Neural crest cell (in vitro differentiated cells): ENCODE data around the gene ADH1B. TPM values are rescaled to one million over a fixed set of nuclear protein-coding genes. Genes with fewer than 3 reads are reported as not detected.

Experiments
- DNase-seq: peaks from one replicate; pipeline ENCODE4 v3.0.0; 2021; ENCODE audit warnings: low read depth, mixed read lengths, low spot score
- H3K27ac Mint-ChIP-seq: one replicate; pipeline ENCODE4 v1.8.0; 2021; ENCODE audit warnings: mild to moderate bottlenecking, mixed read lengths; ENCODE audit not compliant: unreplicated experiment
- H3K27me3 Mint-ChIP-seq: 2 replicates; pipeline ENCODE4 v1.8.0; 2021; ENCODE audit warnings: low read depth, mild to moderate bottlenecking, mixed read lengths
- H3K36me3 Mint-ChIP-seq: 2 replicates; pipeline ENCODE4 v1.8.0; 2021; ENCODE audit warnings: low read depth, mild to moderate bottlenecking, mixed read lengths
- H3K4me1 Mint-ChIP-seq: 2 replicates; pipeline ENCODE4 v1.8.0; 2021; ENCODE audit warnings: mixed read lengths
- H3K4me3 Mint-ChIP-seq: one replicate; pipeline ENCODE4 v1.8.0; 2021; ENCODE audit warnings: mild to moderate bottlenecking, mixed read lengths
- H3K9me3 Mint-ChIP-seq: 2 replicates; pipeline ENCODE4 v1.8.0; 2021; ENCODE audit warnings: mixed read lengths
- total RNA-seq: library from RNA; stranded (reverse); gene quantifications from 2 replicates; pipeline ENCODE4 v1.2.1, GENCODE V29; 2021
- TF ChIP-seq, protein P1 (sequence below): fragments of 200-600 bp; sonication (generic); conservative IDR thresholded peaks from 2 replicates; pipeline ENCODE4 v1.5.0; 2021; ENCODE audit warnings: antibody characterized with exemption, mild to moderate bottlenecking

ADH1B gene
- total RNA-seq, 1 donor from 2014 or later: not detected

DNA sequence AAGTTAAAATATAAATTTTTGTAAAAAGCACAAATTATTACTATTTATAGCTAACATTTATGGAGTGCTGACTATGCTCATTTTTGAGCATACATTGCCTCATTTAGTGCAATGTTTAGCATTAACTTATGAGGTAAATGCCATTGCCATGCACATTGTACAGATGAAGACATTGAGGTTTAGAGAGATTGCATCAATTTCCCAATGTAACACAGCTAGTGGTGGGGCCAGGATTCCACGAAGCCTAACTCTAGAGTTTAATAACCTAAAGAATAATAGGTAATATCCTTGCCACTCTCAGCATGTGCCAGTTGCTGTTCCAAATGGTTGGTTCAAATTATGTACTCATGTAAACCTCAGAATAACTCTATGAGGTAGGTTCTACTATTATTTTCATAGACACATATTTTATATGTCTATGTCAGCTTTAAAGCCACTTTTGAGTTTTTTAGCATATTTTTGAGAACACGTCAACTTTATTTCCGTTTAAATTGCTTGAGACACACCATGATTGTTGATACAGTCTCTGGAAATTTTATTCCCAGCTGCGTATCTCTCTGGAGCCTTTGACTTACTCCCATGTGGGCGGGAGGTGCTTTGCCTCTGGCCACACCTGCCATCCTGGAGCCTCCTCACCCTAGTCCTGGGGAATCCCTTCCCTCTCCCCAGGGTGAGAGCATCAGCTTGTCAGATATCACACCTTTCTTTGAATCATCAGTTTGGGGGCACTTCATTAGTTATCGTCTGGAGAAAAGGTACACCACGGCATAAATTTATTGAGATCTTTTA is 19.6 kb downstream of the ADH1B start:
- Mint-ChIP-seq H3K4me3 (no peak overlapping the region), H3K9me3 (peaks cover 18% of the 10 kb centered on the region), H3K27ac (peak overlapping the region; percentile 12), H3K27me3 (no peaks in the 10 kb centered on the region), H3K4me1 (no peaks in the 10 kb centered on the region), H3K36me3 (peaks cover 2% of the 10 kb centered on the region)
- TF ChIP-seq, protein P1, sequence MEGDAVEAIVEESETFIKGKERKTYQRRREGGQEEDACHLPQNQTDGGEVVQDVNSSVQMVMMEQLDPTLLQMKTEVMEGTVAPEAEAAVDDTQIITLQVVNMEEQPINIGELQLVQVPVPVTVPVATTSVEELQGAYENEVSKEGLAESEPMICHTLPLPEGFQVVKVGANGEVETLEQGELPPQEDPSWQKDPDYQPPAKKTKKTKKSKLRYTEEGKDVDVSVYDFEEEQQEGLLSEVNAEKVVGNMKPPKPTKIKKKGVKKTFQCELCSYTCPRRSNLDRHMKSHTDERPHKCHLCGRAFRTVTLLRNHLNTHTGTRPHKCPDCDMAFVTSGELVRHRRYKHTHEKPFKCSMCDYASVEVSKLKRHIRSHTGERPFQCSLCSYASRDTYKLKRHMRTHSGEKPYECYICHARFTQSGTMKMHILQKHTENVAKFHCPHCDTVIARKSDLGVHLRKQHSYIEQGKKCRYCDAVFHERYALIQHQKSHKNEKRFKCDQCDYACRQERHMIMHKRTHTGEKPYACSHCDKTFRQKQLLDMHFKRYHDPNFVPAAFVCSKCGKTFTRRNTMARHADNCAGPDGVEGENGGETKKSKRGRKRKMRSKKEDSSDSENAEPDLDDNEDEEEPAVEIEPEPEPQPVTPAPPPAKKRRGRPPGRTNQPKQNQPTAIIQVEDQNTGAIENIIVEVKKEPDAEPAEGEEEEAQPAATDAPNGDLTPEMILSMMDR: no peak
- no peak for DNase-seq

DNA sequence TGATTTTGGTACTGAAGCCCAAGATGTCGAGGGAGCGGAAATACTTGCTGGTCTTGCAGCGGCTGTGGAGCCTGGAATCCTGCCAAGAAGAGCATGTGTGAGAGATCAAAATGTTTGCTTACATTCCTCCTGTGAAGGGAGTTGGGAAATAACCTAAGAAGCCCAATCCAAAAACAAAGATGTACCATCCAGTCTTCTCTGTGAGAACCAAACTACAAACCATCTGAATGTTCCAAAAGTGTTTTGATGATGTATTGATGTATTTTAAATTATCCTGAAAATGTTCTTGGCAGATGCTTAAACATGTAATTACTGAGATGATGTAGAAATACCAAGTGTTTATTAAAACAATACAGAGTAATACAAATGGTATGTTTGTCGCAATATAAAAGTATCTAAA is 20.3 kb downstream of the ADH1B start:
- Mint-ChIP-seq H3K27me3 (no peaks in the 10 kb centered on the region), H3K4me3 (no peak overlapping the region), H3K9me3 (peaks cover 18% of the 10 kb centered on the region), H3K4me1 (no peaks in the 10 kb centered on the region), H3K36me3 (peaks cover 2% of the 10 kb centered on the region), H3K27ac (no peak overlapping the region)
- TF ChIP-seq, protein P1: no peak
- no peak for DNase-seq

DNA sequence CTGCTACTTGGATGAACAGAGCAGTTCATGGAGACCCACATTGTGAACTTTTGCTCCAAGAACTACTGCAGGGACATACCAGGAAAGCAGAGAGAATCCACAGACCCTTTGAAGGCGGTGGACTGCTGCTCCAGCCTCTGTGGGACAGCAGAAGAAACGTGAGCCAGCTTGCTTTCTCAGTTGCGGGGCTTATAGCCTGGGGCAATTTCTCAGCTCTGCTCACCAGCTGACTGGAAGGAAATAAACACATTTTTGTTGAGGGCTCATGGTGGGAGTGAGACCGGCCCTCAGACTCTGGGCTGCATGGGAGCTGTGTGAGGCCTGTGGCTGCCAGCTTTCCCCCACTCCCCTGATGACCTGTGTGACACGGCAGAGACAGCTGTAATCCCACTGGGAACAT is 27.8 kb downstream of the ADH1B start:
- Mint-ChIP-seq H3K27me3 (no peaks in the 10 kb centered on the region), H3K9me3 (peaks cover 14% of the 10 kb centered on the region), H3K4me3 (no peak overlapping the region), H3K4me1 (no peaks in the 10 kb centered on the region), H3K27ac (no peak overlapping the region), H3K36me3 (peaks cover 14% of the 10 kb centered on the region)
- no peak for DNase-seq
- TF ChIP-seq, protein P1: no peak

DNA sequence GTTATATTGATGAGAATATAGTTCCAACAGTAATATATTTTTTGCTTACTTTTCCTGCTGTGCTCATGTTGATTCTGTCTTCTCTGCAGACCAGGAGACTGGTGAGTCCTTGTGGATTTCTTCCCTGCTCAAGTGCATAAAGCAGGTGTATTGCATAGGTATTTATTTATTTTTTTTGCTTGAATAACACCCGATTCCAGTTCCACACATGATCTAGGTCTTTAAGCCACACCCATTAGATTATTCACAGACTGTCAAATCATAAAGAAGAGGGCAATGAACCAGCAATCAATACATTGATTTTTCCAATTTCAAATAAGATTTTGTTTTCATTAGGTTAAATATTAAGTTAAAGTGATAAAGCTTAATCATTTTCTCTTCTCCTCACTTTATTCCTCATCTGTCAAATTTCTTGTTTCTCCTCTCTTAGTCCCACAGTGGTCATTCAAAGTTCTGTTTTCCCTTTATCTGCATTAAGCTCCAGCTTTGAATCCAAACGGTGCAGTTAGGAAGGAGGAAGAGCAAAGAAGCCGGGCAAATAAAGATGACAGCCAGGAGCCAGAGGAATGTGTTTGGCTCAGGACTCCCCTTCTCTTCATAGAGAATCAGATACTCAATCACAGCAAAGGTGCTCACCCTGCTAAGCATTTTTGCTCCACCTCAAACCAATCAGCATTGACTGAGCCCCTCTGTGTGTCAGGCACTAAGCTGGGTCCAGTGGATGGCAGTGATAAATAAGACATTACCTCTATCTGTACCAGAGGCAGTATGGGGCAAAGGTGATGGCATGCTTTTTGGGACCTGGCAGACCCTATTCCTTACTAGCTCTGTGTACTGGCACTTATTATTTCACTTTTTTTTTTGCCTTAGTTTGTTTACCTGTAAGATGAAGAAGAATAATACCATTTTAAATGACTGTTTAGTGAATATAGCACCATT is 30.1 kb downstream of the ADH1B start, which contains the start of gene ADH1A:
ADH1A (minus strand) TSS at position 138 of the 939 bp plus-strand sequence; CDS start at position 67, 71 bp downstream.
- Mint-ChIP-seq H3K27me3 (no peaks in the 10 kb centered on the region), H3K4me3 (no peak within 1 kb of the TSS), H3K36me3 (peaks cover 12% of the 10 kb centered on the region), H3K9me3 (peaks cover 12% of the 10 kb centered on the region), H3K4me1 (peaks cover 4% of the 10 kb centered on the region), H3K27ac (no peak within 1 kb of the TSS)
- TF ChIP-seq, protein P1: no peak
- no peak for DNase-seq

DNA sequence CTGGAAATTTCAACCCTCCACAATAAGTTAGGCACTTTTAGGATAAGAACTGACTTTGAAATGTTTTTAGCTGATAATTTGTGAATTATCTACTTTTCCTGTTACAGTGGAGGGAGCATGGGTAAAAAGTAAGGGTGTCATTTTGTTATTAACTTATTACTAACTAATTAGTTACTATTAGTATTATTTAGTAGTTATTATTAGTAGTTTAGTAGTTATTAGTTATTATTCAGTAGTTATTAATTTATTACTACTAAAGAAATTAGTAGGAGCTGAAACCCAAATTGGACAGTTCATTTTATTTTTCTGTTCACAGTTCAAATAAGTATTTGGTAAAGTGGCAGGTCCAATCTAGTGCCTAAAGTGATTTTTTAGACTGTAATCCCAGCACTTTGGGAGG is 35.8 kb downstream of the ADH1B start:
- no peak overlapping the region for H3K4me3 Mint-ChIP-seq
- TF ChIP-seq, protein P1: no peak
- H3K36me3 Mint-ChIP-seq: no peaks in the 10 kb centered on the region
- DNase-seq: no peak
- H3K4me1 Mint-ChIP-seq: peaks cover 4% of the 10 kb centered on the region
- peaks cover 4% of the 10 kb centered on the region for H3K9me3 Mint-ChIP-seq
- H3K27me3 Mint-ChIP-seq: no peaks in the 10 kb centered on the region
- no peak overlapping the region for H3K27ac Mint-ChIP-seq
